ENCODE data around the gene ECSIT. TPM values are rescaled to one million over a fixed set of nuclear protein-coding genes. Genes with fewer than 3 reads are reported as not detected.
"Not testable (repeated sequence)": the region's sequence is repeated elsewhere in the genome, so short reads cannot be mapped to it uniquely, and the experiment has no call there.

ECSIT gene
- total RNA-seq, 1 donor from 2014 or later: 25.3 TPM

- no peak for DNase-seq
These were observed 53.1 kb downstream of the ECSIT start for GRCh38 chr19:11475861-11476260.

GRCh38 chr19:11475343-11475742 is 53.6 kb downstream of the ECSIT start:
- DNase-seq: not testable (repeated sequence)

GRCh38 chr19:11473725-11474124 is 55.2 kb downstream of the ECSIT start:
- DNase-seq: no peak

DNA sequence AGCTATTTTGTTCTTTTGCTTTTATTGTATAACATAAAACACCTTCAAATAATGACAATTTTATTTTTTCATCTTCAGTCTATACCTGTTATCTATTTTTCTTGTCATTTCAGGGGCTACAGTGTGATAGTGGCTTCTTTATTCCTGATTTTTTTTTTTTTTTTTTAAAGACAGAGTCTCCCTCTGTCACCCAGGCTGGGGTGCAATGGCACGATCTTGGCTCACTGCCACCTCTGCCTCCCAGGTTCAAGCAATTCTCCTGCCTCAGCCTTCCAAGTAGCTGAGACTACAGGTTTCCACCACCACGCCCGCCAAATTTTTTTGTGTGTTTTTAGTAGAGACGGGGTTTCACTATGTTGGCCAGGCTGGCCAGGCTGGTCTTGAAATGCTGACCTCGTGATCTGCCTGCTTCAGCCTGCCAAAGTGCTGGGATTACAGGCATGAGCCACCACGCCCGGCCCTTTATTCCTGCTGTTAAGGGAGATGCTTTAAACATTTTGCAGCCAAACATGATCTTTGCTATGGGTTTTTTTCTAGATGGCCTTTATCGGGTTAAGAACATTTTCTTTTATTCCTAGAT is 60.6 kb downstream of the ECSIT start:
- DNase-seq: not testable (repeated sequence)

- DNase-seq: no peak
These were observed 63.3 kb downstream of the ECSIT start for GRCh38 chr19:11465600-11465999.

- no peak for DNase-seq
These were observed 64.3 kb downstream of the ECSIT start for GRCh38 chr19:11464333-11465265.

DNA sequence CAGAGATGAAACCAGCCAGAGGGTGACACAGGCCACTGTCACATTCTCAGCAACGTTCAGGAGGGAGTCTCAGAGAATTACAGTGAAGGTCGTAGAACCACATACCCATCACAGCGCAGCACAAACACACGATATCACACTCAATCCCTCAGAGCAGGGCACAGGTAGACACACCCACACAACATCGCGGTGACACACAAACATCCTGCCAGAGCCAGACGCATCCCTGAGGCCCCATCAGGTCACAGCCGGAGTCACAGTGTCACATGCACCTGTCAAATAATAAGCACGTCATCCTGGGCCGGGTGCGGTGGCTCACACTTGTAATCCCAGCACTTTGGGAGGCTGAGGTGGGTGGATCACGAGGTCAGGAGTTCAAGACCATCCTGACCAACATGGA is 65.5 kb downstream of the ECSIT start:
- no peak for DNase-seq

DNA sequence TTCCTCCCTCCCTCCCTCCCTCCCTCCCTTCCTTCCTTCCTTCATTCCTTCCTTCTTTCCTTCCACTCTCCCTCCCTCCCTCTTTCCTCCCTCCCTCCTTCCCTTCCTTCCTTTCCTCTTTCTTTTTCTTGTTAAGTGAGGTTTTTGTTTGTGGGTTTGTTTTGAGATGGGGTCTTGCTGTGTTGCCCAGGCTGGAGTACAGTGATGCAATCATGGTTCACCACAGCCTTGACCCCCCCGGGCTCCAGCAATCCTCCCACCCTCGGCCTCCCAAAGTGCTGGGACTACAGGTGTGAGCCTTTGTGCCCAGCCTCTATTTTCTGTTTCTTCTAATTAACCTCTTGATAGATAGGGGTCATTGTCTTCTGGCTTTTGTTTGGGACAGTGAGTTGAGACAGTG is 67.5 kb downstream of the ECSIT start:
- no peak for DNase-seq

GRCh38 chr19:11460207-11460606 is 68.7 kb downstream of the ECSIT start:
- DNase-seq: no peak

- DNase-seq: not testable (repeated sequence)
These were observed 70.0 kb downstream of the ECSIT start for GRCh38 chr19:11458912-11459311.

DNA sequence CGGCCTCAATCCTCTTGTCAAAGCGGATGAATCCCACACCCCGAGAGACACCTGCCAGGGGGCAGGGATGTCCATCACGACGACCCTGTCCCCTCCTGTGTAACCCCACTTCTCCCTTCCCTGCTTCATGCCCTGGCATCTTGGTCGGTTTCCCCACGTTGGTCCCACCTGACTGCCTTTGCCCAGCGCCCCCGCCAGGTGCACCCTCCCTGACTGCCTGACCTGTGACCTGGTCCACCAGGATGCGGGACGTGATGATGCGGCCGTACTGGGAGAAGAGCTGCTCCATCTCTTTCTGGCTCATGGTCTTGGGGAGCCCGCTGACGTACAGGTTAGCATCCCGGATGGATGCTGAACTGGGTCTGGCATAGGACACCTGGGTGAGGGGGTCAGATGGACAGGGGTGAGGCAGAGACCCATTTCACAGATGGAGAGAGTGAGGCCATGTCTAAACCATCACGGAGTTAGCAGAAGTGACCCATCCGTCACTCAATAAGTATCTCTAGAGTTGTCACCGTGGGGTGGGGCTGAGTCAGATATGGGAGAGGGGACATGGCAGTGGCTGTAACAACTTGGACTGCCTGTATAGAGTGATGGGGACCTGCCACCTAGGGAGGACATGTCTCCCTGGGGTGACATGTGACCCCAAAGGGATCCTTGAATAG is 70.6 kb downstream of the ECSIT start:
- DNase-seq: no peak

DNA sequence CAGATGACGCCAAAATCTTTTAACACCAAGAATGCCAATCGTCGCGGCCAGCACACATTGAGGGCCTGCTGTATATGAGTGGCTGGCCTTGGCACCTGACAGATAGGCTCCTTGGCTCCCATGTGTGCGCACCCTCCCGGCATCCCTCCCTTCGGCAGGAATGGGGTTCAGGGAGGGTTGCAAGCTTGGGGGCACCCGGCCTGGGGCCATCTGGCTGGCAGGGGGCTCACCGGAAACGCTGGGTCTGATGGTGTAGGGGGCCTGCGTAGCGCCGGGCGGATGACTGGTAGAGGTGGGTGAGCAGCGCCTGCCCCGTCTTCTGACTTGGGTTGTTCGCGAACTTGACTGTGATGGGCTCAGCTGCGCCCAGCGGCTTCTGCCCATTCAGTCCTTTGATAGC is 71.1 kb downstream of the ECSIT start:
- DNase-seq: no peak

GRCh38 chr19:11457115-11457514 is 71.8 kb downstream of the ECSIT start:
- peak; percentile 70 for DNase-seq

GRCh38 chr19:11456659-11457058 is 72.3 kb downstream of the ECSIT start:
- no peak for DNase-seq

Small RNAs within 50 kb of the gene (small RNA-seq; reads per million reads assigned to genes)
- gene MIR7974 (not detected), gene RN7SL833P (1.2 reads per million, percentile 76 among the genes with 10 or more reads in this experiment)

Other genes with a start within 250 kb of the ECSIT start
- gene TSPAN16, start 233.0 kb downstream of the ECSIT start, total RNA-seq: not detected
- gene RAB3D, start 189.5 kb downstream of the ECSIT start, total RNA-seq: 24.0 TPM
- gene TMEM205, start 182.9 kb downstream of the ECSIT start, total RNA-seq: 28.7 TPM
- gene CCDC159, start 182.6 kb downstream of the ECSIT start, total RNA-seq: 2.3 TPM
- gene PLPPR2, start 173.7 kb downstream of the ECSIT start, total RNA-seq: 28.2 TPM
- 1.6 TPM for gene SWSAP1, start 154.5 kb downstream of the ECSIT start, total RNA-seq
- 4.8 TPM for gene EPOR, start 144.8 kb downstream of the ECSIT start, total RNA-seq
- not detected for gene RGL3, start 109.8 kb downstream of the ECSIT start, total RNA-seq
- 0.47 TPM for gene ODAD3, start 94.0 kb downstream of the ECSIT start, total RNA-seq
- 60.2 TPM for gene PRKCSH, start 93.5 kb downstream of the ECSIT start, total RNA-seq
- gene ELAVL3, start 48.1 kb downstream of the ECSIT start, total RNA-seq: 105 TPM
- gene ZNF653, start 23.3 kb downstream of the ECSIT start, total RNA-seq: 8.3 TPM
- gene CNN1, start 9.7 kb upstream of the ECSIT start, total RNA-seq: not detected
- 14.2 TPM for gene ELOF1, start 30.1 kb upstream of the ECSIT start, total RNA-seq
- gene ACP5, start 48.5 kb upstream of the ECSIT start, total RNA-seq: 0.78 TPM
- 82.0 TPM for gene ZNF627, start 68.3 kb upstream of the ECSIT start, total RNA-seq
- 18.6 TPM for gene ZNF823, start 209.8 kb upstream of the ECSIT start, total RNA-seq
- gene ZNF441, start 237.9 kb upstream of the ECSIT start, total RNA-seq: 70.2 TPM